ENCODE measurements around the gene CDC42BPG. TPM values are rescaled to one million over a fixed set of nuclear protein-coding genes. Genes with fewer than 3 reads are reported as not detected.

The CDC42BPG gene
- total RNA-seq, 1 donor from 2014 or later = 0.40 TPM

- intact Hi-C loops (cut with micrococcal nuclease) = no loop called here
- peak; percentile 94 for ATAC-seq
- DNase-seq = peak; percentile 98
Observed at GRCh38 chr11:64778473-64779298, 65.8 kb downstream of the CDC42BPG start, which contains the start of gene SF1. Gene SF1 (minus strand): TSS chr11:64778542. CDS start chr11:64778392, 150 bp downstream.

DNA sequence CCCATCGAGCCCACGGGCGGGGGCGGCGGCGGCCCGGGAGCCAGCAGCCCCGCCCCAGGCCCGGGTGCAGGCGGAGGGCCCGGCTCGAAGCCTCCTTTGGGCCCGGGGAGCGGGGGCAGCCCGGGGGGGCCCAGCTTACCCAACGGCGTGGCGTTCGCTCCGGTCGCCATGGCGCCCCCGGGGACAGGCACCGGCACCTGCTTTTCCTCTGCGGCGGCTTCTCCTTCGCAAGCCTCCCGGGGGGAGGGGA, 66.3 kb downstream of the CDC42BPG start:
- ATAC-seq (peak; percentile 3), DNase-seq (no peak)
- intact Hi-C loops (cut with micrococcal nuclease) = no loop called here

- intact Hi-C loops (cut with micrococcal nuclease) = no loop called here
Observed at GRCh38 chr11:64777449-64778222, 66.8 kb downstream of the CDC42BPG start.

GRCh38 chr11:64776875-64777274, 67.6 kb downstream of the CDC42BPG start:
- ATAC-seq = no peak
- intact Hi-C loops (cut with micrococcal nuclease) = no loop called here
- no peak for DNase-seq

More at GRCh38 chr11:64777449-64778222, 66.8 kb downstream of the CDC42BPG start:
- peak; percentile 93 for DNase-seq
- ATAC-seq = peak; percentile 20

- intact Hi-C loops (cut with micrococcal nuclease) = no loop called here
- ATAC-seq (no peak), DNase-seq (no peak)
Observed at GRCh38 chr11:64776425-64776824, 68.0 kb downstream of the CDC42BPG start.

- no peak for ATAC-seq
- intact Hi-C loops (cut with micrococcal nuclease) = no loop called here
- no peak for DNase-seq
Observed at GRCh38 chr11:64774144-64774543, 70.3 kb downstream of the CDC42BPG start.

Other genes with a start within 250 kb of the CDC42BPG start
- 0.97 TPM for gene NRXN2, start 121.5 kb downstream of the CDC42BPG start, total RNA-seq
- gene RASGRP2, start 100.5 kb downstream of the CDC42BPG start, total RNA-seq = 44.5 TPM
- 175 TPM for gene PYGM, start 84.7 kb downstream of the CDC42BPG start, total RNA-seq
- gene SF1, start 66.1 kb downstream of the CDC42BPG start, total RNA-seq = 191 TPM
- 8.6 TPM for gene MAP4K2, start 41.4 kb downstream of the CDC42BPG start, total RNA-seq
- gene MEN1, start 34.1 kb downstream of the CDC42BPG start, total RNA-seq = 9.1 TPM
- gene EHD1, start 34.0 kb upstream of the CDC42BPG start, total RNA-seq = 52.5 TPM
- gene ATG2A, start 72.6 kb upstream of the CDC42BPG start, total RNA-seq = 13.0 TPM
- 18.4 TPM for gene PPP2R5B, start 80.0 kb upstream of the CDC42BPG start, total RNA-seq
- gene GPHA2, start 91.2 kb upstream of the CDC42BPG start, total RNA-seq = not detected
- not detected for gene MAJIN, start 127.5 kb upstream of the CDC42BPG start, total RNA-seq
- gene BATF2, start 152.3 kb upstream of the CDC42BPG start, total RNA-seq = 1.2 TPM
- 115 TPM for gene ARL2, start 169.5 kb upstream of the CDC42BPG start, total RNA-seq
- gene SNX15, start 182.8 kb upstream of the CDC42BPG start, total RNA-seq = 19.3 TPM
- gene SAC3D1, start 196.6 kb upstream of the CDC42BPG start, total RNA-seq = 7.5 TPM
- 5.3 TPM for gene NAALADL1, start 213.9 kb upstream of the CDC42BPG start, total RNA-seq
- 1.3 TPM for gene CDCA5, start 239.4 kb upstream of the CDC42BPG start, total RNA-seq
- 23.7 TPM for gene ZFPL1, start 239.6 kb upstream of the CDC42BPG start, total RNA-seq